HL-60 (cell line): Measurements from ENCODE around the gene ACOD1.

Experiments
- CTCF ChIP-seq: IDR thresholded peaks from one replicate; pipeline ENCODE4 v1.5.1; 2011; ENCODE audit warnings: low read length, control low read depth, inconsistent platforms; ENCODE audit not compliant: insufficient read depth
- GABPA ChIP-seq: IDR thresholded peaks from 2 replicates; pipeline ENCODE4 v1.6.1; 2012; ENCODE audit warnings: low read depth

DNA sequence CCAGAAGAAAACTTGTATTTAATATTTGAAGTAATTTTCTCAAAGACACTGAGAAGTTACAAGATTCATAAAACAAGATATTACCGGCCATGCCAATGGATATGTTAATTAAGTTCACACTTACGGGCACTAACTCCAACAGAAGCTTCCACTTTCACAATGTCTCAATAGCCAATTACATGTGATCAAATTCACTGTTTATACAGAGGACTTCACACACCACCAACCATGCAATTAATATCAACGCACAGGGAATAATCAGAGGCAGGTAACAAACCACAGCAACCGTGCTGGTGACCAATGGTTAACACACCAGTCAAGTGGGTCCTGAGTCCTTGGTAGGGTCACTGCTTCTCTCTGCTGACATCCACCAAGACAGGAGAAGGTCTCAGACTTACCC, 5.9 kb upstream of the ACOD1 start:
- no peak for TF ChIP-seq CTCF
- TF ChIP-seq GABPA: no peak
